HFFc6 (cell line): ENCODE results near the gene PHLDB1. TPM values are rescaled to one million over a fixed set of nuclear protein-coding genes. Genes with fewer than 3 reads are reported as not detected.

Experiments
- DNase-seq: peaks from one replicate; pipeline ENCODE4 v3.0.0-alpha.2; 2018
- H3K27ac Mint-ChIP-seq: 2 replicates; pipeline ENCODE4 v1.8.0; 2020; ENCODE audit warnings: mild to moderate bottlenecking, mixed read lengths
- H3K27me3 Mint-ChIP-seq: 2 replicates; pipeline ENCODE4 v1.8.0; 2021; ENCODE audit warnings: mild to moderate bottlenecking, moderate library complexity, mixed read lengths; ENCODE audit not compliant: insufficient read depth
- H3K36me3 Mint-ChIP-seq: 2 replicates; pipeline ENCODE4 v1.8.0; 2021; ENCODE audit warnings: low read depth, mixed read lengths
- H3K4me1 Mint-ChIP-seq: 2 replicates; pipeline ENCODE4 v1.8.0; 2020; ENCODE audit warnings: low read depth, mixed read lengths
- H3K4me3 Mint-ChIP-seq: 2 replicates; pipeline ENCODE4 v1.8.0; 2020; ENCODE audit warnings: mild to moderate bottlenecking, moderate library complexity, mixed read lengths
- H3K9me3 Mint-ChIP-seq: 2 replicates; pipeline ENCODE4 v1.8.0; 2020; ENCODE audit warnings: mild to moderate bottlenecking, mixed read lengths
- CTCF ChIP-seq: fragments of 200-600 bp; sonication (generic); IDR thresholded peaks from 2 replicates; pipeline ENCODE4 v1.5.0; 2021; ENCODE audit warnings: antibody characterized with exemption, mild to moderate bottlenecking
- total RNA-seq, 6 experiments: library from RNA; stranded (reverse); fragmentation: NEBNext Ultra II Directional; extraction: Animal tissue kit (Norgen Biotek cat#: 25700); gene quantifications; 2 replicates in 1 of 6; 3 replicates in 5 of 6; pipeline ENCODE4 v1.2.3, GENCODE V29; 2021

The PHLDB1 gene
- total RNA-seq, 6 experiments from 2014 or later: 106 to 121 (median 114) TPM

DNA sequence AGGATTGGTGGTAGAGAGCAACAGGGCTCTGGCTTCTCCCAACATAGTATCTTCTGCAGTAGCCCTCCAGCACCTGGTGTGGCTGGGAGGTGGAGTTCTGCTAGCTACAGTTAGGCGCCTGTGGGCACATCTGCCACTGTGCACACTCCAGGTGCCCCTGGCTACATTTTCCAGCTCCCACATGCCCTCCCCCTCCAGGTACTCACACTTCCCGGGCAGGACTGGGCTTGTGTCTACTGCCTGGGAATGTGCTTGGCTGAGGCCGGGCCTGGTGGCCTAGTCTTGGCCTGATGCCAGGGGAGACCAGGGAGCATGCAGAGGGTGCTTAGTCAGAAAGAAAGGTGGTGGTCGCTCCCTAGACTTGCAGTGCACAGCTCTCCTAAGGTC is 15.8 kb downstream of the PHLDB1 start:
- H3K27ac Mint-ChIP-seq: peak overlapping the region; percentile 92
- H3K9me3 Mint-ChIP-seq: no peaks in the 10 kb centered on the region
- TF ChIP-seq CTCF: no peak
- peaks cover 4% of the 10 kb centered on the region for H3K27me3 Mint-ChIP-seq
- peak overlapping the region; percentile 79 for H3K4me3 Mint-ChIP-seq
- H3K4me1 Mint-ChIP-seq: peaks cover 58% of the 10 kb centered on the region
- peak; percentile 26 for DNase-seq
- H3K36me3 Mint-ChIP-seq: peaks cover 16% of the 10 kb centered on the region

DNA sequence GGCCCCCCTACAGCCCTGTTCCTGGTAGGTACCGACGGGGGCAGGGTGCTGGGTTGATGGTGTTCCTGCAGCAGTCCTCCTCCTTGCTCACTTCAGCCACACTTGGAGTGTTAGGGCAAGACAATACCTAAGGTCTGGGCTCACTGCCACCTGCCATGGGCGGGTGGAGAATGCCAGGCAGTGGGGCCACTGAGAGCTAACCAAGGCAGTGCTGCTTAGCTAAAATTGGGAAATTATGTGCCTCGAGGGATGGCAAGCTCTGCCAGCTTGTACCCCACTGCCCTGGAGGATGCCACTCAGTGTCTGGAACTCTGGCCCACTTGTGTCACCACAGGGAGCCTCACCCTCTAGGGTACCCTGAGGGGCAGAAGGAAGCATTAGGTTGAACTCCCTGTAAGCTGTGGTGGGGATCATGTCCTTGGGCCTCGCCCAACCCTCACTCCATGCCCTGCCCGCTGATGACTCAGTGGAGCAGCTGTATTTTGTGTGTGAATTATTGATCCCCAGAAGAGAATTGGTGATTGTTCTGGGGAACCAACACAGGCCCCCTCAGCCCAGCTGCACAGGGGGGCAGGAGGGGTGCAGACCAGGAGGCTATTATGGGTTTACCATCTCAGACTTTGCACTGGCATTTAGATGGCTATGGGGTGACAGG is 17.7 kb downstream of the PHLDB1 start:
- Mint-ChIP-seq H3K27ac (no peak overlapping the region), H3K36me3 (peaks cover 26% of the 10 kb centered on the region; the same call in 1 of the 2 replicates), H3K4me1 (peaks cover 52% of the 10 kb centered on the region), H3K9me3 (no peaks in the 10 kb centered on the region), H3K4me3 (no peak overlapping the region), H3K27me3 (peaks cover 1% of the 10 kb centered on the region)
- DNase-seq: no peak
- TF ChIP-seq CTCF: no peak

DNA sequence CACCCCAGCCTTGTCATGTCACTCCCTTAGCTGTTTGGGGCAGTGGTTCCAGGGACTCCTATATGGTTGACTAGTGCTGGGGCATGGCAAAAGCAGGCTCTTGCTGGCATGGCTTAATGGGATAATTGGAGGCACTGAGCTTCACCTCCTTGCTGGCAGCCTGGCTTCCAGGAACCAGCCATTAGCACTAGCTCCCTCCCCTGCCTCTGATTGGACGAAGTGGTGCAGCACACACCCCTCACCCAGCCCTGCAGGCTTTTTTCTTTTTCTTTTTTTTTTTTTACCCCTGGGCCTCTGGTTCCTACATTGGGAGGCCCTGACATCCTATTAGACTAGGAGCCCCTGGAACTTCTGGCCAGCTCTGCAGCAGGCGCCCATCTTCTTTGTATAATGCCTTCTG is 18.6 kb downstream of the PHLDB1 start:
- H3K4me3 Mint-ChIP-seq: no peak overlapping the region
- no peaks in the 10 kb centered on the region for H3K9me3 Mint-ChIP-seq
- peaks cover 30% of the 10 kb centered on the region; the same call in 1 of the 2 replicates for H3K36me3 Mint-ChIP-seq
- H3K4me1 Mint-ChIP-seq: peaks cover 52% of the 10 kb centered on the region
- peaks cover 4% of the 10 kb centered on the region for H3K27me3 Mint-ChIP-seq
- DNase-seq: no peak
- peak overlapping the region; percentile 10; the same call in 1 of the 2 replicates for H3K27ac Mint-ChIP-seq
- no peak for TF ChIP-seq CTCF

DNA sequence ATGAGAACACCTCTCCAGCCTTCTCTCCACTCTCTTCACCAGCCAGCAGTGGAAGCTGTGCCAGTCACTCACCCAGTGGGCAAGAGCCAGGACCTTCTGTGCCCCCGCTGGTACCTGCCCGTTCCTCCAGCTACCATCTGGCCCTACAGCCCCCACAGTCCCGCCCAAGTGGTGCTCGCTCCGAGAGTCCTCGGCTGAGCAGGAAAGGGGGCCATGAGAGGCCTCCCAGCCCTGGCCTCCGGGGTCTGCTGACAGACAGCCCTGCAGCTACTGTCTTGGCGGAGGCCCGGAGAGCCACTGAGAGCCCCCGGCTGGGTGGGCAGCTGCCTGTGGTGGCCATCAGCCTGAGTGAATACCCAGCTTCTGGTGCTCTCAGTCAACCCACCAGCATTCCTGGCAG is 20.2 kb downstream of the PHLDB1 start:
- H3K4me3 Mint-ChIP-seq: no peak overlapping the region
- H3K27ac Mint-ChIP-seq: no peak overlapping the region
- peaks cover 33% of the 10 kb centered on the region; the same call in 1 of the 2 replicates for H3K36me3 Mint-ChIP-seq
- H3K9me3 Mint-ChIP-seq: no peaks in the 10 kb centered on the region
- no peak for TF ChIP-seq CTCF
- no peak for DNase-seq
- peaks cover 8% of the 10 kb centered on the region for H3K27me3 Mint-ChIP-seq
- H3K4me1 Mint-ChIP-seq: peaks cover 52% of the 10 kb centered on the region

- Mint-ChIP-seq H3K9me3 (no peaks in the 10 kb centered on the region), H3K4me3 (no peak overlapping the region), H3K27me3 (peaks cover 8% of the 10 kb centered on the region), H3K27ac (no peak overlapping the region), H3K4me1 (peaks cover 52% of the 10 kb centered on the region), H3K36me3 (peaks cover 38% of the 10 kb centered on the region)
- TF ChIP-seq CTCF: no peak
- no peak for DNase-seq
These were observed 20.6 kb downstream of the PHLDB1 start for GRCh38 chr11:118628031-118628430.
